ENCODE data around the gene MYBPC3.
A peak's percentile ranks its signal among the peaks of the same experiment; 100 is the strongest.

Gene MYBPC3

DNA sequence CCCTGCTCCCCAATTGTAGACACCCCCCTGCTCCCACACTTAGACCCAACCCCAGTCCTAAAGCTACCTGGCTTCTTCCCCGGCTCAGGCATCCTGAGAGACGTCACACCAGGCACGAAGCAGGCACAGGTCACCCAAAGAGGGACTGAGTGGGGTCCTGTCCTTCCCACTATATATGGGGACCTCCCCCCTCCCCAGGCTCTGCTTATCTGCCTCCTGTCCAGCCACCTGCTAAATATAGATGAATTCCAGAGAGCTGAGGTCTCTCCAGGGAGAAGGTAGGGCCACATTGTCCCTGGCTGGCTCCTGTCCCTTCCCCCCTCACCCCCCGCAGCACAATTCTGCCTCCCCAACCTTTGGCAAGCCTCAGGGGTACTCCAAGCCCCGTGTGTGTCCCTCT lies at the start of gene MYBPC3:
TSS of gene MYBPC3 (minus strand) at position 147 of the 400 bp plus-strand sequence. CDS start at position 92, 55 bp downstream.
- no peaks in the 10 kb centered on the region for H3K4me1 Mint-ChIP-seq (ENCODE audit: low read depth)
- no peak within 1 kb of the TSS for H3K27ac Mint-ChIP-seq
- H3K4me3 Mint-ChIP-seq: no peak within 1 kb of the TSS
- no peaks in the 10 kb centered on the region for H3K27me3 Mint-ChIP-seq
- no peaks in the 10 kb centered on the region for H3K36me3 Mint-ChIP-seq
- H3K9me3 Mint-ChIP-seq (ENCODE audit: low read depth): no peaks in the 10 kb centered on the region

DNA sequence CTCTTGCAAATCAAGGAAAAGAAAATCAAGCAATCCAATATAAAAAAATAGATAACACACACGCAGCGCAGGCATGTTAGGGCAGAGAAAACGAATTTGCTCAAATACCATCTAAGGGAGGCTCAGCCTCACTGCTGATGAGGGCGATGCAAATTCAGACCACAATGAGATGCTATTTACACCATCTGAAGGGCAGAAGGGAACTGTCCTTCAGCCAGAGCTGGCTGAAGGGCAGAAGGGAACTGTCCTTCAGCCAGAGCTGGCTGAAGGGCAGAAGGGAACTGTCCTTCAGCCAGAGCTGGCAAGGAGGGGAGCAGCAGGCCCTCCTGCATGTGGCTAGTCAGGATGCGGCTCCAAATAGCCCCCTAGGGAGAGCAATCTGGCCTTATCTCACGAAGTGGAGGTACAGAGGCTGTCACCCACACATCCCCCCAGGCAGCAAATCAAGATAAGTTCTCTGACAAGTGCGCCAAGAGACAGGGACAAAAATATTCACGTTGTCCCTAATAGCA lies 48.3 kb upstream of the MYBPC3 start:
- Mint-ChIP-seq H3K9me3 (ENCODE audit: low read depth) (no peaks in the 10 kb centered on the region), H3K36me3 (no peaks in the 10 kb centered on the region), H3K27me3 (no peaks in the 10 kb centered on the region), H3K27ac (peak overlapping the region; percentile 86), H3K4me3 (peak overlapping the region; percentile 81), H3K4me1 (ENCODE audit: low read depth) (peaks cover 18% of the 10 kb centered on the region)

DNA sequence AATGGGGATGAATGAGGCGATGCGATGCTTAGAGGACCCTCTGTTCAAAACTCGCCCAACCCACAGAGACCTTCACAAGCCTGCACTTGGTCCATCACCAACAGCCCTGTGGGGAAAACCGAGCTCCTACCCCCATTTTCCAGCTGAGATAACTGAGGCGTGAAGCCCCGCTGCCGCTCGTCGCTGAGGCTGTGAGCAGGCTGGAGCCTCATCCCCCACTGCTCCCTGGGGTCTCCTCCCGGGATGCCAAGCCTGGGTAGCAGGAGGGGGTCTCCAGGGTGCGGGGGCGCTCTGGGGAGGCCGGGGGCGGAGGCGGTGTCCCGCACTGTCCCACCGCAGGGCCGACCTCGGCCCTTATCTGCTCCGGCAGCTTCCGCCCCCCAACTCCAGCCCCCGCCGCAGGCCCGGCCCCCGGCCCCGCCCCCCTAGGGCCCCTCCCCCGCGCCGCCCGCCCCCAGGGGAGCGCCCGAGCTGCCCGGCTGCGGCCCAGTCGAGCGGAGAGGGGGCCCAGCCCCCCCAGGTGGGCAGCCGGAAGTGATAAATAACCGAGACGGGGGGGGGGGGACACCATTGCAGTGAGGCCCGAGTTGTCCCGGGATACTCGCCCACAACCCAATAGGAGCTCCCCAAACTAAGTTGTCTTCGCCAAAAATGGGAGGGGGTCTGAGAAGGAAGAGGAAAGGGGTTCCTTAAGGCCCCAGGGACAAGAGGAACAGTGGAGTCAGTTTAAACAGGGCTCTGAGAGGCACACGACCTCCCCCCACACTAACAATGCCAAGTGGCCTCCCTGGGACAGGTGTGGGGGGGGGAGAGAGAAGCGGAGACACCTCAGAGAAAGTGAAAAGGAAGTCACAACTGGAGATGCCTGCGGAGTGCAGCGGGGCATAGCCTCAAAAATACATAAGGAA lies 47.6 kb upstream of the MYBPC3 start:
- Mint-ChIP-seq H3K9me3 (ENCODE audit: low read depth) (no peaks in the 10 kb centered on the region), H3K36me3 (no peaks in the 10 kb centered on the region), H3K4me1 (ENCODE audit: low read depth) (peaks cover 24% of the 10 kb centered on the region), H3K4me3 (peak overlapping the region; percentile 81), H3K27ac (peak overlapping the region; percentile 86), H3K27me3 (no peaks in the 10 kb centered on the region)

DNA sequence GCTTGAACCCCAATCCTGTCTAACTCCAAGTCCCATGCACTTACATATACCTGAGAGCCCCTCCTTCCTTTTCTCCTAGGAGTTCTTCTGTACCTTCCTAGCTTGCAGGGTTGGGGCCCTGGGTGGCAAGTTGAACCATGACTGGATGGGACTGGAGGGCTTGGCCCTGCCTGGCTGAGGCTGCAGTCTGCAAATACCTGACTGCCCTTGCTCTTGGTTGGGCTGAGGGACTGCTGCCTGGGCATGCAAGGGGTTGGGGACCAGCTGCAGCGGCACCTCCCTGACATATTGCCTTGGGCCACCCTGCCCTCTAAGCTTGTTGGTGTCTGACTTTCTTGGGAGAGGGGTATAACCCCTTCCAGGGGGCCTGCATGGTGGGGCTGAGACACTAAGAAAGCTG lies 46.0 kb upstream of the MYBPC3 start:
- Mint-ChIP-seq H3K27ac (peak overlapping the region; percentile 66), H3K9me3 (ENCODE audit: low read depth) (no peaks in the 10 kb centered on the region), H3K4me1 (ENCODE audit: low read depth) (peaks cover 32% of the 10 kb centered on the region), H3K4me3 (peak overlapping the region; percentile 31), H3K27me3 (no peaks in the 10 kb centered on the region), H3K36me3 (no peaks in the 10 kb centered on the region)

DNA sequence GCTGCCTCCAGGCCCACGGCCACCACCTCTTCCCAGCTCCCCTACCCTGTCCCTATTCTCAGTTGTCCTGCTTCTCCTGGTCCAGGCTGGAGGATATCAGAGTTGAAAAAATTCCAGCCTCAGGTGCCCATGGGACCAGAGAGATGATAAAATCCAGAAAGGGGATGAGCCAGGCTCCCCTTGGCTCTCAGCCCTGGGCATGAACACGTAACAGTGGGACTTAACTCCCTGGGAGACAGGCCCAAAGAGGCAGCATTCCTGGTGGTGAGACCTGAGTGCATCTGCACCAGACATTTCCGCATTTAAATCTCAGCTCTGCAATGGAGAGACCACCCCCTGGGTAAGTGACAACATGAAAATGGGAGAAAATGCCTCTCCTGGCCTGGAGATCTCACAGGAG lies 45.5 kb upstream of the MYBPC3 start:
- Mint-ChIP-seq H3K4me3 (no peak overlapping the region), H3K27ac (peak overlapping the region; percentile 22), H3K27me3 (no peaks in the 10 kb centered on the region), H3K36me3 (no peaks in the 10 kb centered on the region), H3K9me3 (ENCODE audit: low read depth) (no peaks in the 10 kb centered on the region), H3K4me1 (ENCODE audit: low read depth) (peaks cover 34% of the 10 kb centered on the region)

DNA sequence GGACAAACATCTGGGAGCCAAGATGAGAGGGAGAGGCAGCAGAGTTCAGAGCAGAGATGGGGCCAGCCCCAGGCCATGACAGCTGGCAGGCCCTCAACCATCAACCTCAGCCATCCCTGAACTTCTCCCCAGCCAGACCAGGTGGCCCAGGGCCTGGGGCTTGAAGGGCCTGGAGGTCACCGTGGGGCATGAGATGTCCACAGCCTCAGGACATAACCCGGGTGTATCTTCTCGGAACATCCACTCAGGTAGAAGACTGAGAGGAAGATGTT lies 43.5 kb upstream of the MYBPC3 start:
- H3K4me3 Mint-ChIP-seq: no peak overlapping the region
- H3K27me3 Mint-ChIP-seq: no peaks in the 10 kb centered on the region
- H3K27ac Mint-ChIP-seq: peak overlapping the region; percentile 95
- H3K4me1 Mint-ChIP-seq (ENCODE audit: low read depth): peaks cover 39% of the 10 kb centered on the region
- no peaks in the 10 kb centered on the region for H3K9me3 Mint-ChIP-seq (ENCODE audit: low read depth)
- no peaks in the 10 kb centered on the region for H3K36me3 Mint-ChIP-seq

DNA sequence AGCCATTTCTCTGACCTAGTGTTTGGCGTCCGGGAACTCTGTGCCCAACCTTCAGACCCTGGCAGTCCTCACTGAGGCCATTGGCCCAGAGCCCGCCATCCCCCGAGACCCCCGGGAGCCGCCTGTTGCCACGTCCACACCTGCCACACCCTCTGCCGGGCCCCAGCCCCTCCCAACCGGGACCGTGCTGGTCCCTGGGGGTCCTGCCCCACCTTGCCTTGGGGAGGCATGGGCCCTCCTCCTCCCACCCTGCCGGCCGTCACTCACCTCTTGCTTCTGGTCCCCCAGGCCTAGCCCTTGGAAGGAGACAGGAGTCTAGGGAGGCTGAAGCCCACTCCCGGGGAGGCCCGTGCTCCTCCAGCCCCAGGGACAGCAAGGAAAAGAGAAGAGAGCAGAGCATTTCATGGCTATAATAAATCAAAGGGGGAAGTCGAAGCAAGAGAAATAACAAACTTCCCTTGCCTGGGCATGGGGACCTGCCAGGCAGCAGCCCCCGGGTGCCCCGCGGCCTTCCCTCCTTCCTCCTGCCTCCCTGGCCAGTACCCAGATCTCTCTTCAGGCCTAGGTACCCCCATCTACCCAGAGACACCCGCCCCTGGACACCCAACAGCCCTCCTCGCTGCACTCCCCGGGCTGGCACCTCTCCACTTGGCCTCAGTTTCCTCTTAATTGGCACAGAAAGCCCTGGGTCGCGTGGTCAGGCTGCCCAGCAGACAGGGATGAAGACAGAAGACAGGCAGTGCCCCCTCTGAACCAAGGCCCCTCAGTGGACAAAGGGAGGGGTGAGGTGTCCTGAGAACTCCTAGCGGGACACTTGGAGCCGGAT lies 42.9 kb upstream of the MYBPC3 start:
- Mint-ChIP-seq H3K27ac (peak overlapping the region; percentile 95), H3K4me3 (peak overlapping the region; percentile 56), H3K9me3 (ENCODE audit: low read depth) (no peaks in the 10 kb centered on the region), H3K27me3 (no peaks in the 10 kb centered on the region), H3K4me1 (ENCODE audit: low read depth) (peaks cover 38% of the 10 kb centered on the region), H3K36me3 (no peaks in the 10 kb centered on the region)

DNA sequence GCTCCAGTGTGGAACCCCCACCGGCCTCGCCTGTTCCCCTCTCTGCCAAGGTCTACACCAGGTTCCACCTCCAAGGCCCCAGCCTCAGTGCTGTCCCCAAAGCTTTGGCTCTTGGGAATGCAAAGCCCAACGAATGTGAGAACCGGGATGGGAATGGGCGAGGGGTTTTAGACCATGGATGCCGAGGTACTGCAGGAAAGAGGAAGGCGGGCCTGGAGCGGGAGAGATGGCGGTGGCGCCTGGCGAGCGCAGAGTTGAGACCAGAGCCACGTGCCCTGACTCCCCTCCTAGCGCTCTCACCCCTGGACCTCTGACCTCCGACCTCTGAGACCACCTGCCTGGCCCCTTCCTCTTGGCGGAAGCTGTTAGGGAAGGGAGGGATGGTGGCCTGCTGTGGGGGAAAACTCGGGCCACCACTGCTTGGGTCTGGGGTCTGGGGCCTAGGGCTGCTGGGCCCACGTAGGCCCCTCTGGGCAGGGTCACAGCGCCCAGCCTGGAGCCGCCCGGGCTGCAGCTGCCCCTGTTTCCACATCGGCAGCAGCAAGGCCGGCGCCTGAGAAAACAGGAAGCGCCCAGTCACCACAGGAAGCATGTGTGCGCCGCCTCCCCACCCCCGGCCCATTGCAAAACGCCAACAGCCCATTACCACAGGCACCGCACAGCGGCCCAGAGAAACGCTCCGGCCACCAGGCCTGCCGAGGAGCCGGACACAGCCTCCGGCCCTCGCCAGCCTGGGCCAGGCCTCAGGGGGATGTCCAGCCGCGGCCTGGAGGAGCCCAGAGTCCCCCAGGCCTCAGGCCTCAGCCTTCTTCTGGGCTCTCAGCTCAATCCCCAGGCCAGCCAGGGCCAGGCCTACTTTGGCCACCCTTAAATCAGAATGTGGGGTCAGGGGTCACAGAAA lies 42.1 kb upstream of the MYBPC3 start:
- H3K9me3 Mint-ChIP-seq (ENCODE audit: low read depth): no peaks in the 10 kb centered on the region
- peak overlapping the region; percentile 95 for H3K27ac Mint-ChIP-seq
- H3K36me3 Mint-ChIP-seq: no peaks in the 10 kb centered on the region
- H3K4me1 Mint-ChIP-seq (ENCODE audit: low read depth): peaks cover 41% of the 10 kb centered on the region
- peak overlapping the region; percentile 56 for H3K4me3 Mint-ChIP-seq
- H3K27me3 Mint-ChIP-seq: no peaks in the 10 kb centered on the region

DNA sequence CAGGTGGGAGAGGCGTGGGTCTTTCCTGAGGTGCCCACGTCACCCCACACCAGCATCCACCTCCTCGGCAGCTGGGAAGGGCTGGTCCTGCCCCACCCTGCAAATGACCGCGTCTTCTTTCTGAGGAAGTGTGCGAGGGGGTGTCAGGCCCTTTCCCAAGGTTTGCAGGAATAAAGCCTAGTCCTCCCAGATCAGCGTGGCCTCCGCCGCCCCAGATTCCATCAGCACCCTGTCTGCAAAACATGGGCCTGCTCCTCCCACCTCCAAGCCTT lies 41.5 kb upstream of the MYBPC3 start:
- Mint-ChIP-seq H3K4me3 (peak overlapping the region; percentile 52), H3K36me3 (no peaks in the 10 kb centered on the region), H3K27ac (peak overlapping the region; percentile 95), H3K27me3 (no peaks in the 10 kb centered on the region), H3K9me3 (ENCODE audit: low read depth) (no peaks in the 10 kb centered on the region), H3K4me1 (ENCODE audit: low read depth) (peaks cover 44% of the 10 kb centered on the region)

DNA sequence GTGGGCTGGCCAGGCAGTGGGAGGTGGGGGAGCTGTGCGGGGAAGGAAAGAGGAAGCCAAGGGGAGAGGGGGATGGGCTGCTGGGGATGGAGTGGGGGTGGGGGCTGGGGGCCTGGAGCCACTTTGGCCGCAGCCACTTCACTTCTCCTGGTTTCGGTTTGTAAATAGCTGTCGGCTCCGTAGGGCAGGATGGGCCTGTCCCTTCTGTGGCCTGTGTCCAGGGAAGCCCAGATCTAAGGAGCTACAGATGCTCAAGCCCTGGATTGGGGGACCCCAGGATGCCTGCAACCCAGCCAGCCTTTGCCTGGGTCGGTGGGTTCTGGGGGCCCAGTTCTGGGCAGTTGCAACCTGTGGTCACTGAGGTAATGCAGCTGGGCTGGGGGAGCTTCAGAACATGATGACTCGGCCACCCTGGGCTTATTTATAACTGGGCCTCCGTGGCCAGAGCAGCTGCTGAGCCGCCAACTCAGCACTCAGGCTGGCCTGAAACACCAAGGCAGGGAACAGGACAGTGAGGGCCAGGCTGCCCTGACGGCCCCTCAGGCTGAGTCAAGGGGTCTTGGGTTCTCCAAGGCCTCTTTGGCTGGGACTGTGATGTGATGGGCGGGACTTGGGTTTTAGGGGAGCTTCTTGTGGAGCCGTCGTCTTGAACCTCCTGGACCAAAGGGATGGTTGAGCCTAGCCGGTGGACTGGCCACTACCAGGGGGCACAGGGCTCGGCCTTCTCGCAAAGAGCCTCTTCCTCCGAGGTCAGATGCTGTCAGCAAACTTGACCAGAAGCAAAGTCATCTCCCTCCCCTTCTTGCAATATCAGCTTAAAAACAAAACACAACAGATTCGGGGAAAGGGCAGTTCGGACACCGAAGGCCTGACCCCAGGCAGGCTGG lies 40.9 kb upstream of the MYBPC3 start:
- peaks cover 46% of the 10 kb centered on the region for H3K4me1 Mint-ChIP-seq (ENCODE audit: low read depth)
- peak overlapping the region; percentile 95 for H3K27ac Mint-ChIP-seq

DNA sequence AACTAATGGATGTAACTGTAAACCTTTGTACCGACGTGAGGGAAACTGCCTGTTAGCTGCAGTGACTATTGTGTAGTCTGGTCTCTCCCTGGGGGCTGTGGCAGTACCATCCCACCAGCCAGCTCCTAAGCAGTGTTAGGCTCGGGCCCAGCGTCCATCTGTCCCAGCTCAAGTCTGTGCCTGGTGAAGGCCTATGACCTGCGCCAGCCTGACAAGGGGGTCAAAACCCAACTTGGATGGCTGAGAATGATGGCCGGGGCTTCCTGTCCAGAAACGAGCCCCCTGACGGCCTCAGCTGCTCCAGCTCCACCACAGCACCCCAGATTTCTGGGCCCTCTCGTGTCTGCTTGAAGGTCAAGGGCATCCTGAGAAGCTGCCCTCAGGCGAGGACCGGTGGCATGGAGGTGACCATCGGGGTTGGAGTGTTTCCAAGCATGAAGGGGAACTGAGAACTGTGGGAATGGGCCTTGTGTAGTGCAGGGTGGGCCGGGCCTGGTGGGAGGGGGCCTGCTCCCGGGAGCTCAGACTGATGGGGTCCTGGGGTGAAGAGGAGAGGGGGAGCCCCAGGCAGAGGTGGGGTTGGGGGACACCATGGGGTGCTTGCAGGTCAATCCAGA lies 40.2 kb upstream of the MYBPC3 start:
- Mint-ChIP-seq H3K27ac (peak overlapping the region; percentile 46), H3K4me3 (no peak overlapping the region), H3K27me3 (no peaks in the 10 kb centered on the region), H3K36me3 (no peaks in the 10 kb centered on the region), H3K9me3 (ENCODE audit: low read depth) (no peaks in the 10 kb centered on the region), H3K4me1 (ENCODE audit: low read depth) (peaks cover 47% of the 10 kb centered on the region)

More for the DNA sequence above, 40.9 kb upstream of the MYBPC3 start:
- no peaks in the 10 kb centered on the region for H3K27me3 Mint-ChIP-seq
- H3K4me3 Mint-ChIP-seq: peak overlapping the region; percentile 52
- H3K36me3 Mint-ChIP-seq: no peaks in the 10 kb centered on the region
- H3K9me3 Mint-ChIP-seq (ENCODE audit: low read depth): no peaks in the 10 kb centered on the region

DNA sequence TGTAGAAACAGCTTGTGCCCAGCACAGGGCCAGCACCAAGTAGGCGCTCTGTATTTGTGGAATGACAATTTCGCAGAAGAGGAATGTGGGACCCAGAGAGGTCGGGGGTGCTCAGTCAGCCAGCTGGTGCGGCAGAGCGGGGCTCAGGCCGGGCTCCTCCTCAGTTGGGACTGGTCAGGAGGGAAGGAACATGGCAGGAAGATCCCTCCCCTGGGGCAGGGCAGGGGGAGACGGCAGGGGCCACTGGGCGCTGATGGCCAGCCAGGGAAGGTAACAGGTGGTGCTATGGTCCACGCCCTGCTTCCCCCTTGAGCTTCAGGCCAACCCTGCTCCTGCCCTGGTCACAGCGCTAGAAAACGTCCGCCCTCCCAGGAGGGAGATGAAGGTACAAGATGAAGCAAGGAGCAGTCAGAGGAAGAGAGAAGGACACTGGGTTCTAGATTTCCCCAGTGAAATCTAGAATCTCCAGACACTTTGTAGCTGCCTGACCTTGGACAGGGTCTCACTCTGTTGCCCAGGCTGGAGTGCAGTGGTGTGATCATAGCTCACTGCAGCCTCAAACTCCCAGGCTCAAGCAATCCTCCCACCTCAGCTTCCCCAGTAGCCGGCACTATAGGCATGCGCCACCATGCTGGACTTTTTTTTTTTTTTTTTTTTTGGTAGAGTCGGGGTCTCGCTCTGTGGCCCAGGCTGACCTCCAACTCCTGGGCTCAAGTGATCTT lies 39.4 kb upstream of the MYBPC3 start:
- peaks cover 44% of the 10 kb centered on the region for H3K4me1 Mint-ChIP-seq (ENCODE audit: low read depth)
- no peaks in the 10 kb centered on the region for H3K27me3 Mint-ChIP-seq
- no peaks in the 10 kb centered on the region for H3K36me3 Mint-ChIP-seq
- H3K27ac Mint-ChIP-seq: peak overlapping the region; percentile 46
- H3K9me3 Mint-ChIP-seq (ENCODE audit: low read depth): no peaks in the 10 kb centered on the region
- no peak overlapping the region for H3K4me3 Mint-ChIP-seq

DNA sequence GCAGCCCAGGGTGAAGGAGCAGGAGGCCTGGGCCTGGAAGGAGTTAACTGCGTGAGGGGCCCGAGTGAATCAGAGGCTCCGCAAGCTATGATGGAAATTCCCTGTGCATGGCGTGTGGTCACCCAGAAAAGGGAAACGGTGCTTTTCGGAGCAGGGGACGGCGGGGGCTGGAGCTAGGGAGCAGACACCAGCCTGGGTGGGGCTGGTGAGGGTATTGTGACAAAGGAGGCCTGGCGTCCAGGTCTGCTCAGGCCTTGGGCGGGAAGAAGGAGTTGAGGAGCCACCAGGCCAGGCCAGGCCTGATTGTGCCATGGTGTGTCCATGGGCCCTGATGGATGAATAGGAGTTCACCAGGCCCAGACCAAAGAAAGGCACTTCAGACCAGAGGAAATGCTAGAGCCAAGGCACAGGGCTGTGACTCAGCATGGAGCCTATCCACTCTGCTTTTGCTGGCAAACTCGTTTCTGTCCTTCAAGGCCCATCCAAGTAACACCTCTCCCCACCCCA lies 38.6 kb upstream of the MYBPC3 start:
- Mint-ChIP-seq H3K27me3 (no peaks in the 10 kb centered on the region), H3K27ac (peak overlapping the region; percentile 41), H3K4me1 (ENCODE audit: low read depth) (peaks cover 44% of the 10 kb centered on the region), H3K36me3 (no peaks in the 10 kb centered on the region), H3K9me3 (ENCODE audit: low read depth) (no peaks in the 10 kb centered on the region), H3K4me3 (no peak overlapping the region)
